ENCODE measurements around the gene SRPX2.

The SRPX2 gene

DNA sequence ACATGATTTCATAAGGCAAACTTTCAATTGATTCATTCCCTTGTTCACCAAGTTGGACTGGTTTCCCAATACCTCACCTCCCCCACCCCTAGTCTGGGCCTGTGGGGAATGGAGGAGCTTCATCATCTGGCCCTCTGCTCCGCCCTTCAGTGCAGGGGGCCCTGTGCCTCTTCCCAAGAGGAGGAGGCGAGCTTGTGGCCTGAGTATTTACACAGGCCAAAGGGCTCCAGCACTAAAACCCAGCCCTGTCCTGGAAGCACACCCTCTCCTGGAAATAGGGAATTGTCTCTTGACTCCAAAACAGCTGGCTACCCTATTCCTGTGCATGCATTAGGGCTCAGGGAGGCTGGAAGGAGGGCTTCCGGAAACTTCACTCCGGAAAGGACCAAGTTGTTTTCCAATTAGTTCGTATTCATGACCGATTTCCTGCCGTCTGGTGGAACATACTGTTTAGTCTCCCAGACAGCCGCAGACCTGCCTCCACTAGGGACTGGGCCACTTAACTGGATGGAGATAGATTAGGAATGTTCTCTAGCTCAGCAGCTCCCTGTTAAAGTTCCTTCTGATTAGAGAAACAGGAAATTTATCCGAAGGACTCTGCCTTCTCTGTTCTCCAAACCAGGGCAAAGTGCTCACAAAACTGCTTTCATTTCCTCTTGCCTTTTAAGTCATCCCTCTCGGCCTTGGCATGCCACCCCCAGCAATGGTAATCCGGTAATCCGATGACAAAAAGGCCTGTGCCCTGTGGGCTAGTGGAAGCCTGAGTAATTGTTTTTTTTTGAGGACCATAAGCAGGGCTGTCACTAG, 5.8 kb downstream of the SRPX2 start:
- DNase-seq (ENCODE audit: low read depth): no peak

DNA sequence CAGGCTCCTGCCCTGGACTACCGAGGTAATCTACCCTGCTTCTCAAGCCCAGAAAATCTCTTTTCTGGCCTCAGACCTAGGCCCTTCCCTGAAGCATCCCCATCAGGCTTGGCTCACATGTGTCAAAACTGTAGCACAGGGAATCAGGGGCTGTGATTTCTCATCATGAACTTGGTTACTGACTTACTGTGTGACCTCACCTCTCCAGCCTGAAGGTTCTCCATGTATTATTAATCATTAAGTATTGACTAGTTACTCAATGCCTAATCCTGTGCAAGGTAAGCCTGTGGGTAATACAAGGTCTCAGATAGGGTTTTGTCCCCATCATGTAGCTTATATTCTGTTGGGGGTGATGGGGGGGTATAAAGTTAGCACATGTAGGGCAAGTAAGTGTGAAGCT, 6.8 kb downstream of the SRPX2 start:
- no peak for DNase-seq (ENCODE audit: low read depth)

DNA sequence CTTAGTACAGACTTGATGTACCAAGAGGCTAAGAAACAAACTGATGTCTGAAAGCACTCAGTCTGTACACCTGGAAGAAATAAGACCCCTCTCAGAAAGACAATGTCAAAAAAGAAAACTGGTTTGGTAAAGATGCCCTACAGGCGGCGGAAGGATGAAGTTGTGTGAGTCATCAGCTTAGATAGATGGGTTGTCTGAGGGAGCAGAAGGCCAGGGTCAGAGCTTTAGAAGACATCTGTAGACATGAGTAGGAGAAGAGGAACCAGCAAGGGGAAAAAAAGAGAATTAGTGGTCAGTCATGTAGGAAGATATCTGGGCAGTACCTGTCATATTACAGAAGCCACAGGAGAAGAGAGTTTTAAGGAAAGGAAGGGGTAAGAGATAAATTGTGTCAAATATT, 8.3 kb downstream of the SRPX2 start:
- no peak for DNase-seq (ENCODE audit: low read depth)

DNA sequence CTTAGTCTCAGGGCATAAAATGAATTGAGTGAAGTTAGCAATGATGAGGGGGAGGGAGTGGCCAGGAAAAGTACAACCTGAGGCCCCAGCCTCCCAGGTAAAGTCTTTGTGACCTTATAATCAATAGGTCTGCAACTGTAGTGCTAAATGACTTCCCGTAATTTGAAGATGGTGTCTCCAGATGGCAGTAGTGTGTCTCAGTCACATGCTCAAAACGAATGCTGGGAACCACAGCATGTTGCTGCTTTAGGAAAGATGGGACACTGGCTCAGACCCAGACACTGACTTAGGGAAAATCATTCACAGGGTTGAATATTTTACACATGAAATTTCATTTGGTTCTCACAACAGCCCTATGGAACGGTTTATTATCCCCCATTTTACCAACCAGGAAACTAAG, 10.3 kb downstream of the SRPX2 start:
- DNase-seq (ENCODE audit: low read depth): no peak

DNA sequence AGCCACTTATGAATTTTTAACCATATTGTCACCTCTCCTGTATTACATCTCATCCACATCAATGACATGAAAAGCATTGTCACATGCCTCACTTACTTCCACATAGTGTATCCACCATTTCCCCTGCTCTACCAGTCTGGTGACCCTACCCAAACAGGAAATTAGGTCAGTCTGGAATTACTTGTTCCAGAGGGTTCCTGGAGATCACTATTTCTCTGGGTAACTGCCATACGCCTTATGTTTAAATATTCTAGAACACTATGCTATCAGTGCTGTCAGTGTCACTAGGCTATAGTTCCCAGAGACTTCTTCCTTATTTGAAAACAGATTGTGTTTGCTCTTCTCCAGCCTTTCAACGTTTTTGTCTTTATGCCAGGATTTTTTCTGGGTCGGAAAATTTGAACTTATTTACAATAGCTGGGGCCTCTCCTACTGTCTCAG, 15.0 kb downstream of the SRPX2 start:
- no peak for DNase-seq (ENCODE audit: low read depth)

DNA sequence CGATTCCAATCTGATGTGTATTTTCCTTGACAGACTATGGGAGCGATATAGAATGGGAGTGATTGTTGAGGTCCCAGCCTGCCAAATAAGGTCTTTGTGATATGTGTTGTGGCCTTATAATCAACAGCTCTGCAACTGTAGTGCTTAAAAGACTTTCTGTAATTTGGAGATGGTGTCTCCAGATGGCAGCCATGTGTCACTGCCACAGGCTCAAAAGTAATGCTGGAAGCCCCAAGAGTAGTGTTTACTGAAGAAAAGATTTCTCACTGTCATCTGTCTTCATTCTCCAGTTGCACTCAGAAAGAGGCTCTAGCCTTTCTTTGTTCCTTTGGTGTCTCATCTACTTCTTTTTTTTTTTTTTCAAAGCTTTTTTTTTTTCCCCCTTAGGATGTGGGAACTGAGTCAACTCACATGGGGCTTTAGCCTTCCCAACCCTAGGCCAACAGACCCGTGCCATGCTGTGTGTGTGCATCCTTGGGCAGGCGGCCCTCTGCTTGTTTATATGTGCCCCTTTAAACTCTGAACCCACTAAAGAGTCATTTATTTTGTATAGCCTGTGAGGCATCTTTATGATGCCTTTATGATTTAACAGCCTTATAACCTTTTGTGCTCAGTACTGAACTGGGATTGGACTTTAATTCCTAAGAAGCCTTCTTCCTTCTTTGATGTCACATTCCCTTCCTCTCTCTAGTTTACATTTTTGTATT, 15.6 kb downstream of the SRPX2 start:
- DNase-seq (ENCODE audit: low read depth): no peak

DNA sequence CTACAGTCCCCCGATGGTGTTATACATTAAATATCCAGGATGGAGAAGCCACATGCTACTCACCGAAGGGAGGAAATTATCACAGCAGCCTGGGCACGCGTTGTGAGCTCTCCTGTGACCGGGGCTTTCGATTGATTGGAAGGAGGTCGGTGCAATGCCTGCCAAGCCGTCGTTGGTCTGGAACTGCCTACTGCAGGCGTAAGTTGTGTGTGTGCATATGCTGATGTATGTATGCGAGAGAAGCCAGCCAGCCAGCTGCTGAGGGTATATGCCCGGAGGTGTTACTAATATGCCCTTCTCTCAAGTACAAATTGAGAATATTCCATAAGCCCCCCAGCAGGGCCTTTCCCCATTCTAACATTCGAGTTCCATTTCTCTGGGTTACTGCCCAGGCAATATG, 18.2 kb downstream of the SRPX2 start:
- DNase-seq (ENCODE audit: low read depth): no peak

DNA sequence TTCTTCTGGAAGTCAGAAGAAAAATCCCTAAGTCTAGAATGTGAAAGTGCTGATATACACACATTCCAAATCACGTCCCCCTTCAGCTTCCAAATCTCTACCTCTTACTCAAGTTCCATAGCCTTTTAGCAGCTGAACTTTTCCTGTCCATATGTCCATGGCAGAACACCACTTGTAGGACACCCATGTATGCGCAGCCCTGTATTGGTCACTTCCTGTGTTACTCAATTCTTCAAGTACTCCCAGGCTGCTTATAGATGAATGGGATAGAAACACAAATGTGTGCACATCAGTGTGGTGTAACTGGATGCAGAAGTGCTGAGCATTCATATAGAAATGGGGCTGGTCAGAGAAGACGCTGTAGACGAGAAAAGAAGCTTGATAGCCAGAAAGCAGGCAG, 18.8 kb downstream of the SRPX2 start:
- DNase-seq (ENCODE audit: low read depth): no peak

DNA sequence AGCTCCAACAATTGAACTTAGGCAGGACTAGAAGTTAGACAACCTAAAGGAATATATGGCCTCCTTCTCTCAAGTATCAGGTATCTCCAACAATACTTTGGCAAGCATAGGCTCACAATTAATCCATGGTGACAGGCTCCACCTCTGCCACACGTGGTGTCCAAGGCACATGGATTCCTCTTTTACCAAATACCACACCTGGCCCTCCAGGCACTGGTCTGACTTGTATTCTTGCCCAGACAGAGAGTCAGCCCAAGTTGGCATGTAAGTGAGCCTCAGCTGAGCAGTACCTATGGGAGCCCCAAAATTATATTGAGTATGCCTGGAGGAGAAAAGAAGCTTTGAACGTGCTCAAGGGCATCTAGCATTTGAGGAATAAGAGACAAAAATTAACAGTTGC, 19.6 kb downstream of the SRPX2 start:
- no peak for DNase-seq (ENCODE audit: low read depth)

DNA sequence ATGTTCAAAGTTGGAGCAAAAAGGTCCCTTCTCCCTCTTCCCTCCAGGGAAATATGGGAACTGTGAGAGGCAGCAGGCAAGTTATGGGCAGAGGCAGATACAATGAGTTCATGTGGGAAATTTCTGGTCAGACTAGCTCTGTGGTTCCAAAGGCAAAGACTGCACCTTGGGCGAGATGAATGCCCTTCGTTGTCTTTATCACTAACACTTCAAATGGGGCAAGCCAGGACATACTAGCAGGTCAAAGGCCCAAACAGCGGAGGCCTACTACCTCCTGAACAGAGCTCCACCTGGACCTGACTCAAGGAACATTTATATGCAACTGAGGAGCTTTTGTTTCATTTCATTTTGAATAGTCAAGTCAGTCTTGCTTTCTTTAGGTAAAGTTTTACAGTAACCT, 29.0 kb downstream of the SRPX2 start:
- DNase-seq (ENCODE audit: low read depth): no peak

DNA sequence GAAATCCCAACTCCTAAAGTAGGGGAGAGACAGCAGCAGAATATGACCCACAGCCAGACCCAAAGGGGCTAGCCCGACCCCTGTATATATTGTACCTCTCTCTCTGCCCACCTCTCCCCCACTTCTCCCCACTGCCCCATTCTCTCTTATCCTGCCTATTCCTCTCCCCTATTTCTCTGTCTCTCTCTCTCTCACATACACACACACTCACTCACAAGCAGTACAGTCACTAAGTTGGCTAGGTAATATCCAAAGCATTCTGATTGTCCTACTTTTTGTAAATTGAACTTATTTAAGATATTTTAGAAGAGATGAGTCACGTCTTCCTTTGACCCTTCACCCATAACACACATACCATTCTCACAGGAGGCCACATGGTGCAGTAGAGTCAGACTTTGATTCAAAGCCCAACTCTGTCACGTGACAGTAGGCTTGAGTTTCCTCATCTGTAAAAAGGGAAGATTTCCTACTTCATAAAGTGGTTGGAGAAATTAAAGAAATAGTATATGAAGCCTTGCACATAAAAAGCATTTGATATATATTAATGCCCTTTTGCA, 29.5 kb downstream of the SRPX2 start:
- DNase-seq (ENCODE audit: low read depth): no peak

DNA sequence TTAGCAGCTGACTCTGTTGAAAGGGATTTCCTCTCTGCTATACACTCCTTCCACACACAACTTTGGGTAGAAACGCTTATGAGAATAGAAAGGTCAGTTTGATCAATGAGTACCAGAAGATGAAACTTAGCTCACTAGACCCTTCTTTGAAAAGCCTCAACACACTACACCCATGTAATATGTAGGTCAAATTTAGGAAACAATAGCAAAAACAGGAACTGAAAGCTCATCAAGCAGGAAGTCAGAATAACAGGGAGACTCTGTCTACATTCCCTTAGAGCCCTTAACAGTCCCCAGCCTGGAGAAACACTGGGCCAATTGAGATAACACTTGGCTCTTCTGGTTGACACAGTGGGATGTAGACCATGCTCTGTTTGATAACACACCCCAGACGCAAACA, 30.7 kb downstream of the SRPX2 start:
- no peak for DNase-seq (ENCODE audit: low read depth)

DNA sequence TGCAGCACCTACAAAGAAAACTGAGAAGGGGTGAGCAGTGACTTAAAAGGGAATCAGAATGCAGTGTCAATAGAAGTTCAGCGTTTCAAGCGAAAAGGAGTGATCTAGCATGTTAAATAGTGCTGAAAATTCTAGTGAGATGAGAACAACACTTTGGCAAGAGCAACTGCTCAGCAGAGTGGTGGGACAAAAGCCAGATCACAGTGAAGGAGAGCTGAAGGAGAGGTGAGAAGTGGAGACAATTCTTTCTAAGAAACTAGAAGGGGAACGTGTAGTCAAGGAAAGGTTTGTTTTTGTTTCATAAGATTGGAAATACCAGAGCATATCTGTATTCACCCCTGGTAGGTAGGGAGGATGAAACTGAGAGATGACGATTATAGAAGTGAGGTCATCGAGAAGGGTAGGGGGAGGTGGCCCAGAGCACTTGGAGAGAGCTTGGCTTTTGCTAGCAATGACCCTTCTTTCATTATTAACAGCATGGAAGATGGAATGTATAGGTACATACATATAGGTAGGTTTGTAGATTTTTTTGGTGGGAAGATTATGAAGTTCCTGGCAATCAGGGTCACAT, 33.7 kb downstream of the SRPX2 start:
- no peak for DNase-seq (ENCODE audit: low read depth)

DNA sequence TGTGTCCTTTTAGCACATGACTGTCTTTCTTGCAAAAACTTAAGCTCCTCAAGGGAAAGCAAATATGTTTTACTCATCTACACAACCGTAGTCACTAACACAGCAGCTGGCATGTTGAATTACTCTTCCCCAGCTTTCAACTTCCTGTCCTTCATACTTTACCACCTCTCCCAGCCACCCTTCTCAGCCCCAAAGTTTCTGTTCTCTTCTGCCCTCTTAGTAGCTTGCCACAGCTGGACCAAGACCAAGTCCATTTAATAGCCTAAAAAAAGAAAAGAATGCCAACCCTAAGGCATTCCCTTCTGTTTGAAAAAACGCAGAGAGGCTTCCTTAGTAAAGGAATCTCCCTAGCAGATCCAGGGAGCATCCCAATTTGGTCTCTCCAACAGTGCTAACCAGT, 36.8 kb downstream of the SRPX2 start:
- no peak for DNase-seq (ENCODE audit: low read depth)

DNA sequence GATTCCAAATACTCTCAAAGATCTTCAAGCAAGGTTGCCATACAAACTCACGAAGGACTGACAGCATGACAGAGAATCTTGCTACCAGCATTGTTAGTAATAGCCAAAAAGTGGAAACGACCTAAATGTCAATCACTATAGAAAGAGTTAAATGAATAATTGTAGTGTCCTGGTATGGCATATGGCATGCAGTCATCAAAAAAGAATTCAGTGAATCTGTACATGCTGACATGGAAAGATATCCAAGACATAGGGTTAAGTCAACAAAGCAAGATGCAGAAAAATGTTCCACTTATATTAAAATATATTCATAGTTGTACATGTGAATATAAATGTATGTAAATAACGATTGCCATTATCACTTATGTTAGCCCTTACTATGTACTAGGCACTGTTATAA, 37.6 kb downstream of the SRPX2 start:
- no peak for DNase-seq (ENCODE audit: low read depth)

DNA sequence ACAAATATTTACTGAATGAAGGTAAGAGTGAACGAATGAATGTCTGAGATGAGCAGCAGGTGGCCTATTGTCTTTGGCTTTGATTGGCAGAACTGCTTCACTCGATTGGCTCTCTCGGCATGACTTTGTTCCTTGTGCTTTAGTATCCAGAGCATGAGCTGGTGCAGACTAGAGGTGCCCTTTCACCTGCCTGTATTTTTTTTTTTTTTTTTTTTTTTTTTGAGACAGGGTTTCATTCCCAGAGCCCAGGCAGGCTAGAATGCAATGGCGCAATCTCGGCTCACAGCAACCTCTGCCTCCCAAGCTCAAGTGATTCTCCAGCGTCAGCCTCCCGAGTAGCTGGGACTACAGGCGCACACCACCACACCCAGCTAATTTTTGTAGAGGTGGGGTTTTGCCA, 38.9 kb downstream of the SRPX2 start:
- no peak for DNase-seq (ENCODE audit: low read depth)

DNA sequence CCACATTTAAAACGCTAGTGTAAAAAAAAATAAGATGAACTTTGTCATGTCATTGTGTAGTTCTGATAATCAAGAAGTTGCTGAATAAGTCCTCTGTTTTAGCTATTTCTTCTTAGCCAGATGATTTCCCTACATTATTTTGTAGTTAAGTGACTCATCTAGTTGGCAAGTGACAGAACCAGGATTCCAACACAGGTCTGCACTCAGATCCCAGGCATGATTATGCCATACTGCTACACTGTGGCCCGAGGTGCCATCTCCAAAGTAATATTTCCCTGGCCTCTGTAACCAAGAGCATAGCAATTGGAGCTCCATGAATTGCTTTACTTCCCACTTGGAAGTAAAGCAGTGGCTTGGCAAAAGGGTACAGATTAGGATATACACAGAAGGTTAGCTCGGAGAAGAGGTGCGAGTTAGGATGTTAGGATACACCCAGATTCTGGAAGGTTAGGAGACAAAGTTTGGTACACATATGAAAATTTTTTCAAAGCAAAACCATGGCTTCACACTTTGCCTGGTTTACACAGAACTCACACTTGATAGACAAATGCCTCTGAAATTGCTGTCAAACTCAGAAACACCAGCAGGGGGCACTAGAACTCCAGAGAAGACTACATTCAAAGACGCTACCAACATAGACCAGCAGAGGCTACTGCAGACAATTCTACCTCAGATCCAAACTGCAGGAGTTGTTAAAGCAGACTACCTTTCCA, 41.4 kb downstream of the SRPX2 start:
- DNase-seq (ENCODE audit: low read depth): peak; percentile 39

DNA sequence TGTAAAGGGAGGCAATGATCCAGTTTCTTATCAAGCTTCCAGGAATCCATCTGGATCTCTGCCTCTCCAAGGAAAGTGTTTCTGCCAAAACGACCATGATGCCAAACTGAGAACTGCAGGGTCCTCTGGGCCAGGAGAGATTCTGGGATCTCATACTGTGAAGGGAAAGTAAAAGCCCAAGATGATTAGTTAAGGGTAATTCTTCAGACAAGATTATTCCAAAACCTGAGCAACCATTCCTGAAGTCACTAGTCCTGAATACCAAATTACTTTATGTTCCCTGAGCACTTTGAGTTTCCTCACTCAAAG, 42.0 kb downstream of the SRPX2 start:
- DNase-seq (ENCODE audit: low read depth): no peak

DNA sequence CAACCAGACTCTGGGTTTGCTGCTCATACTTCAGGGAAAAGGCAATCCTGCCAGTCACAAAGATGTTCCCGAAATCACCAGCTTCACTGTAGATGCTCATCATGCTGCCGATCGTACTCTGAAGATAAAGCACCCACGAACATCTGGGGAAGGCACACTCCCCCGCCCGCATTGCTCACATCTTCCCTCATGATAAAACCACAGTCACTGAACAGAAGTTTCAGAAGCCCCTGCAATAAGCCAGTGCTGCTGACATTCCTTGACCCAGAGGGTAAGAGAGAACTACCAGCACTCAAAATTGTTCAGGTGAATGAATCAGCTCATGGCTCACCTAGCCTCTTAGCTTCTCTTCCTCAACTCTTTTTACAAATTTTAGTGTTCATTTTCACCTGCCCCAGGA, 43.1 kb downstream of the SRPX2 start:
- DNase-seq (ENCODE audit: low read depth): no peak

DNA sequence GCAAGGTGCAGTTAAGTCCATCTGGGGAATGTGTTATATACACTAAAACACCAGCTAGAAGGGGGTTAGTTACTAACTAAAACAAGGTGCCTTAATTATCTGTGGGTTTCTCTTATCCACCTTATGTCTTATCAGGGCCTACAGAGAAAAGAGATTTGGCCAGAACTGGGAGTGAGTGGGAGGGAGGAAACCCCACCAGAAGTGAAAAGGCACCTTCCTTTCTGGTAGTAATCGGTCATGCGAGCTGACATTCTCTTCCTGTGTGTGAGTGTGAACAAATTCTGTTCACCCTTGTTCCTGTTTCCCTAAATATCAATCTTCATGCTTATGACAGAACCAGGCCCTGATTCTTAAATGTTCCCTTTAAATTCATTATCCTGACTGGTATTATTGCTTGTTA, 43.5 kb downstream of the SRPX2 start:
- DNase-seq (ENCODE audit: low read depth): no peak

DNA sequence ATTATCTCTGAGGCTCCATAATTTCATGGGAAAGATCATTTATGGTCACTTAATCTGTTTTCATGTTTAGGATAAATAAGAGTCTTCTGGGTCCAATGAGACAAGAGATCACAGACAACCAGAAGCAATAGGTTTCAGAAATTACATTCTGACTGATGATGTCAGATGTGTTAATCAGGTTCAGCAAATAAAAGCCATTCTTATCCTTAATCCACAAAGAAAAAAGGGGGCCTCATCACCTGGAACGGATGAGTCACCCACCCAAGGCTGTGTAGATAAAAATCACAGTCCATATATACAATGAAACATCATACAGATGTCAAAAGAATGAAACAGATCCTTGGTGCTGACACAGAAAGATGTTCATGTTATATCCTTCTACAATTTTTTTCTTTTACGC, 51.3 kb downstream of the SRPX2 start:
- no peak for DNase-seq (ENCODE audit: low read depth)

DNA sequence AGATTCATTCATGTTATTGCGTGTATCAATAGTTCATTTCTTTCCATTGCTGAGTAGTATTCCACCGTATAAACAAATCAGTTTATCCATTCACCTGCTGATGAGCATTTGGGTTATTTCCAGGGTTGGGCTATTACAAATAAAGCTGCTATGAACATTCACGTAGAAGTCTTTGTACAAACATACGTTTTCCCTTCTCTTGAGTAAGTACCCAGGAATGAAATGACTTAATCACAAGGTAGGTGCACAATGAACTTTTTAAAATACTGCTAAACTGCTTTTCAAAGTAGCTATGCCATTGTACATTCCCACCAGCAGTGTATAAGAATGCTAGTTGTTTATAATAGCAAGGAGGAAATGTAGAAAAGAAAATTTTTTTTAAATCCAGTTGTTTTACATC, 52.0 kb downstream of the SRPX2 start:
- no peak for DNase-seq (ENCODE audit: low read depth)
